Stimulated activated CD8-positive, alpha-beta memory T cell treated with anti-CD3 and anti-CD28 coated beads, Interleukin-4, amount 100 ng/mL, for 1 hour (primary cell): ENCODE measurements around the gene PKLR.
A peak's percentile ranks its signal among the peaks of the same experiment; 100 is the strongest.
"Not testable (repeated sequence)": the region's sequence is repeated elsewhere in the genome, so short reads cannot be mapped to it uniquely, and the experiment has no call there.

ENCODE experiments used
- DNase-seq, 2 donors: peaks; one replicate each; pipeline ENCODE4 v3.0.0-alpha.2; 2020; ENCODE audit warnings: low read depth in 2 of 2, low spot score in 1 of 2

The PKLR gene

DNA sequence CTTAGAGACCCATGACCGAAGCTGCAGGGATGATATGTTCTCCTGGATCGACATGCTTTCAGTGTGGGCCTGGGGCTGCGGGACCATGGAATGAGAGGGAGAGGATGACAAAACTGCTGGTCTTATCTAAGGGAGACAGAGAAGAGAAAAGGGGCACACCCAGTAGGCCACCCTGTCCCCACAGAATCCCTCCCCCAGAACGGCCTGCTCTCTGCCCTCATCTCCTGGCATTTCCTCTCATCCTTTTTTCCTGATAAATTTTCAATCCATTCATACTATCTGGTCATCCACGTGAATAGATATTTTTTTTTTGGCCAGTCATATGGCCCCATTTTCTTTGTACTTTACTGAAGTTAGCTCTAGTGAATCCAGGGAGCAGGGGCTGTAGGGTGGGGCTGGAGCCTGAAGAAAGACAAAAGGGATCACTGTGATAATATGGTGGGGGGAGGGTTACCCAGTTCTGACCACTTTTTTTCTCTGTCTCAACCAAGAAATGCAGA lies at the start of gene PKLR:
PKLR (minus strand) TSS at position 97 of the 500 bp plus-strand sequence; CDS start at position 54, 43 bp downstream.
- DNase-seq: no peak

DNA sequence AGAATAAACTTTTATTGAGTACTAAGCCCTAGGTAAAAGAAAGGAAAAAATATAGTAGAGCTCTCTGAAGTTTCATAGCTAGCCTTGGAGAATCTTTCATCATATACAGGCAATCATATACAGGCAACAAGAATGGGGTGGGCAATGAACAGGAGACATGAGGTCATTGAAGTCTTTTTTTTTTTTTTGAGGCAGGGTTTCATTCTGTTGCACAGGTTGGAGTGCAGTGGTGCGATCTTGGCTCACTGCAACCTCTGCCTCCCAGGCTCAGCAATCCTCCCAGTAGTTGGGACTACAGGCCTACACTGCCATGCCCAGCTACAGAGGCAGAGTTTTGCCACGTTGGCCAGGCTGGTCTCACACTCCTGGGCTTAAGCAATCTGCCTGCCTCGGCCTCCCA lies 41.6 kb upstream of the PKLR start:
- DNase-seq: no peak

DNA sequence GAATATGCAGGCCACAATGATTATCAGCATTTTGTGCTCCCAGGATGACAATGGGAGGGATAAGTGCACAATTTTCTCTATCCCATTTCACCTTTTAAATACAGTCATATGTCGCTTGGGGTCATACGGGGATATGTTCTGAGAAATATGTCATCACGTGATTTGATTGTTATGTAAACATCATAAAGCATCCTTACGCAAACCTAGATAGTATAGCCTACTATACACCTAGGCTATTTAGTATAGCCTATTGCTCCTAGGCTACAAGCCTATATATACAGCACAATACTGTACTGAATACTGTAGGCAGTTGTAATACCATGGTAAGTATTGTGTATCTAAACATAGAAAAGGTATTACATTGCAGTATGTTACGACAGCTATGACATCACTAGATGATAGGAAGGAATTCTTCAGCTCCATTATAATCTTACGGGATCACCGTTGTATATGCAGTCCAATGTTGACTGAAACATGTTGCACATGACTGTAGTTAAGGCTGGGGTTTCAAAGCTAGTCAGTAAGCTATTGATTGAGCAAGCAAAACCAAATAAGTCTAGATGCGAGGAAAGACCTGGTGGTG lies 38.4 kb upstream of the PKLR start:
- DNase-seq: no peak

- no peak for DNase-seq
These were observed 33.7 kb upstream of the PKLR start for GRCh38 chr1:155334962-155335361.

- DNase-seq: no peak
These were observed 28.9 kb upstream of the PKLR start for GRCh38 chr1:155329980-155330598.

DNA sequence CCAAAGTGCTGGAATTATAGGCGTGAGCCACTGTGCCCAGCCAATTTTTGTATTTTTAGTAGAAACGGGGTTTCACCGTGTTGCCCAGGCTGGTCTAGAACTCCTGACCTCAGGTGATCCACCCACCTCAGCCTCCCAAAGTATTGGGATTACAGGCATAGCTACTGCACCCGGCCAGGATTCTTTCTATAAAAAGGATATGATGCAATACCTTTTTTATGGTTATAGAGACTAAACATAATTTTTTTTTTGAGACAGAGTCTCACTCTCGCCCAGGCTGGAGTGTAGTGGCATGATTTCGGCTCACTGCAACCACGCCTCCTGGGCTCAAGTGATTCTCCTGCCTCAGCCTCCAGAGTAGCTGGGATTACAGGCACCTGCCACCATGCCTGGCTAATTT lies 27.6 kb upstream of the PKLR start:
- DNase-seq: not testable (repeated sequence)

GRCh38 chr1:155327981-155328380 lies 26.7 kb upstream of the PKLR start:
- DNase-seq: no peak

GRCh38 chr1:155326631-155327037 lies 25.4 kb upstream of the PKLR start:
- DNase-seq: no peak

DNA sequence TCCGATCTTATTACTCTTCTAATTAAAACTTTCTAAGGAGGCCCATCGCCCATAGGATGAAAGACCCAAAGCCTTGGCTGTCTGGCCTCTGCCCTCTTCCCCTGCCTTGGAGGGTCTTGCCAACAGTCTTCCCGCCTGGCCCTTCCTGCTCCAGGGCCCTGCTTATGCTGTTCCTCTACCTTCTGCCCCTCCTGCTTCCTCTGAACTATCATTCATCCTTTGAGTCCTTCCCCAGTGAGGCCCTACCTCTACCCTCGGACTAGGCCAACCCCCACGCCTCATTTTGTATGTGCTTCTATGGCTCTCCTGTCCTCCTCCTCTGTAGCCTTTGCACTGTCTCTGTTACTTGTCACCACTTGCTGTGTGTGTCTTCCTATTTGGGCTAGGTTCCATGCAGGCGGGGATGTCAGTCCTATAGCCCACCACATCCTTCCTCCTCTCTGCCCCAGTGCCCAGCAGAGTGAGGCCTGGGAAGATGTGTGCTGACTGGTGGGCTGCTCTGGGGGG lies 24.8 kb upstream of the PKLR start:
- DNase-seq: no peak

GRCh38 chr1:155325603-155325893 lies 24.3 kb upstream of the PKLR start:
- no peak for DNase-seq

DNA sequence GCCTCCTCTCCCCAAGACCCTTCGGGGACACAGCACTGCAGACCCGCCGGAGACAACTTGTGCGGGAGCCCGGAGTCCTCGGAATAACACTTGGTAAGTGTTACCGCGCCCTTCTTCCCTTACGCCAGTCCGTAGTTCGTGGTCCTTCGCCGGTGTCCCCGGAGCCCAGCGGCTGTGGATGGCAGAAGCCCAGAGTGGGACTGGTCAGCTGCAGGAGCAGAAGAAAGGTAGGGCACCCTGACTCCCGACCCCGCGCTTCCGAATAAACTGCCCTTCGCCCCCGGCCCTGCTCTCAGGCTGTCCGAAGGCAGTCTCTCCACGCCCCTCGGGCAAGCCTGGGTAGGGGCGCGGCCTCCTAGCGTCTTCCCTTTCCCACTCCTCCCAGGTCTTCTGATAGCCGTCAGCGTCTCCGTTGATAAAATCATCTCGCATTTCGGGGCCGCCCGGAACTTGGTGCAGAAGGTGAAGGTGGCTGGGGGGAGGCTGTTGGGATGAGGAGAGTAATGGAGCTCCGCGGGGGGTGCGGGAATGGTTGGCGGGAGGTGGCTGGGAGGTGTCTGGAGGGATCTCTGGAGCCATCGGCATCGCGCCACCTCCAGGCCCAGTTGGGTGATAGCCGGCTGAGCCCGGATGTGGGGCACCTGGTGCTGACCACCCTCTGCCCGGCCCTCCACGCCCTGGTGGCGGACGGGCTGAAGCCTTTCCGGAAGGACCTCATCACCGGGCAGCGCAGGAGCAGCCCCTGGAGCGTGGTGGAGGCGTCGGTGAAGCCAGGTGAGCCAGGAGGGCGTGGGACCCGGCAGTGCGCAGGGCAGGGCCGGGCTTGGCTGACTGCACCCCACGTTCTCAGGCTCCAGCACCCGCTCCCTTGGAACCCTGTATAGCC lies 23.7 kb upstream of the PKLR start:
- DNase-seq: no peak

- peak; percentile 61 to 69 for DNase-seq
These were observed 22.9 kb upstream of the PKLR start for GRCh38 chr1:155324037-155324716.

- DNase-seq: peak in 1 of 2 donors; percentile 72
These were observed 22.4 kb upstream of the PKLR start for GRCh38 chr1:155323729-155324036.

DNA sequence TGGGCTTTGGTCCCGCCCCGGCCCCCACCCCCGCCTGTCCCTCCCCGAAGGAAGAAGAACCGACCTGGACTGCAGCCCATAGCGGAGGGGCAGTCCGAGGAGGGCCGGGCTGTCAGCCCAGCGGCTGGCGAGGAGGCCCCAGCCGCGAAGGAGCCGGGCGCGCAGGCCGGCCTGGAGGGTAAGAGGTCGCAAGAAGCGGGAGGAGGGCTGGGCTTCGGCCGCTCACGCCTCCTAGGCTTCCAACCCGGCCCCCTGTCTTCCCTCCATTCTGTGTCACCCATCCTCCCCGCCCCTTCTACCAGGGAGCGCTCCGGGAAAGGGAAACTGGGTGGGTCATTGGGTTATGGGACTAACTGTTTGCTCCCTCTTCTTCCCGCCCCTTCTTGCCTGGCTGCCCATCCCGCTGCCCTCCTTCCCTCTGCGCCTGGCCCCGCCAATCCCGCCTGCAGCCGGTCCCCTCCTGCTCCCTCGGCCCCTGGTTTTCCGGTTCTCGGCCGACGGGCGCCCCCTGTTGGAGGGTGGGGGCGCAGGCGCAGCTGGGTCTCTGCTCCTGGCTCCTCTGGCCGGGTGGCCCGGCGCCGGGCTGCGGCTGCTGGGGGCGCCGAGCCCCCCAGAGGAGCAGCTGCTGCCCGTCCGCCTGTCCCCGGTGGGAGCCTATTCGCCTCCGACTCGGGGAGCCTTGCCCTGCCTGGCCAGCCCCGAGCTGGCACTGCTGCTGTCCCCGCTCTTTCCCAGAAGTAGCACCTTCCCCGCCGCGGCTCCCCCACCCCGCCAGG lies 21.9 kb upstream of the PKLR start:
- peak; percentile 76 to 77 for DNase-seq

GRCh38 chr1:155322571-155322952 lies 21.3 kb upstream of the PKLR start:
- no peak for DNase-seq

DNA sequence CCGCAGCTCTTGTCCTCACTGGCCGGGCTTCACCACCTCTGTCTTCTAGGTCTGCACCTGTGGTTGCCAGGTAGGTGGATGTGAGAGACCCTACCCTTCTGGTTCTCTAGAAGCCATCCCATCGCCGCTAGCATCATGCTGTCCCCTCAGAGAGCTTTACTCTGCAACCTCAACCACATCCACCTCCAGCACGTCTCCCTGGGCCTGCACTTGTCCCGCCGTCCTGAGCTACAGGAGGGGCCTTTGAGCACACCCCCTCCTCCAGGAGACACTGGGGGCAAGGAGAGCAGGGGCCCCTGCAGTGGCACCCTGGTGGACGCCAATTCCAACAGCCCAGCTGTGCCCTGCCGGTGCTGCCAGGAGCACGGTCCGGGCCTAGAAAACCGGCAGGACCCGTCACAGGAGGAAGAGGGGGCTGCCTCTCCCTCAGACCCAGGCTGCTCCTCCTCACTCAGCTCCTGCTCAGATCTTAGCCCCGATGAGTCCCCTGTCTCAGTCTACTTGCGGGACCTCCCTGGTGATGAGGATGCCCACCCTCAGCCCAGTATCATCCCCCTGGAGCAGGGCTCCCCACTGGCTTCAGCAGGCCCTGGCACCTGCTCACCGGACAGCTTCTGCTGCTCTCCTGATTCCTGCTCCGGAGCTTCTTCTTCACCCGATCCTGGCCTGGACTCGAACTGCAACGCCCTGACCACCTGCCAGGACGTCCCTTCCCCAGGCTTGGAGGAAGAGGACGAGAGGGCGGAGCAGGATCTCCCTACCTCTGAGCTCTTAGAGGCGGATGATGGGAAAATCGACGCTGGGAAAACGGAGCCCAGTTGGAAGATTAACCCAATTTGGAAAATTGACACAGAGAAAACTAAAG lies 20.6 kb upstream of the PKLR start:
- DNase-seq: no peak

- DNase-seq: peak in 1 of 2 donors; percentile 42
These were observed 19.7 kb upstream of the PKLR start, which contains the start of gene RUSC1 for GRCh38 chr1:155320661-155321617. TSS of gene RUSC1 (plus strand) at chr1:155320894. CDS start at chr1:155321774, 880 bp downstream.

GRCh38 chr1:155320252-155320651 lies 19.0 kb upstream of the PKLR start:
- no peak for DNase-seq

DNA sequence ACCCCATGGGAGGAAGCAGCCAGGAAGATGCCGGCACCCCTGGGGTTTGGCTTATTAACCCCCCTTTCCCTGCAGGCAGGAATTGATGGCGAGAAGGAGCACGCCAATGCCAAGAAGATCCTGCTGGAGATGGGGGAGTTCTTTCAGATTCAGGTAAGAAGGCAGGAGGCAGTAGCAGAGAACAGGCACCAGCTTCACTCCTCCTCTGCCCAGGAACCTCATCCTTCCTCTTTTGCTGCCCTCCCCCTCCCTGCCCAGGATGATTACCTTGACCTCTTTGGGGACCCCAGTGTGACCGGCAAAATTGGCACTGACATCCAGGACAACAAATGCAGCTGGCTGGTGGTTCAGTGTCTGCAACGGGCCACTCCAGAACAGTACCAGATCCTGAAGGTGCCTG lies 18.3 kb upstream of the PKLR start:
- DNase-seq: no peak
